A549 (cell line): ENCODE measurements around the gene RPS25.

Experiments
- CBX2 ChIP-seq: fragments of 200-600 bp; sonication (generic); IDR thresholded peaks from 2 replicates; pipeline ENCODE4 v1.6.1; 2016; ENCODE audit warnings: low read depth, mild to moderate bottlenecking, borderline replicate concordance
- CEBPB ChIP-seq, 2 experiments: fragments of >200 bp in 1 of 2; sonication (Bioruptor Twin) in 1 of 2; formaldehyde crosslinking in 1 of 2; IDR thresholded peaks; 2 replicates each; pipeline ENCODE4 v1.6.1; 2012 to 2016
- CTCF ChIP-seq: fragments of >200 bp; sonication (Bioruptor Twin); formaldehyde crosslinking; IDR thresholded peaks from 3 replicates; pipeline ENCODE4 v1.5.1; 2016
- EP300 ChIP-seq, 2 experiments: fragments of >200 bp; sonication (Bioruptor Twin); formaldehyde crosslinking; IDR thresholded peaks; 2 replicates in 1 of 2; 3 replicates in 1 of 2; pipeline ENCODE4 v1.6.1; 2016 to 2017
- KDM5A ChIP-seq: fragments of 200-600 bp; sonication (generic); IDR thresholded peaks from 2 replicates; pipeline ENCODE4 v1.6.1; 2016; ENCODE audit warnings: antibody characterized with exemption, mild to moderate bottlenecking
- POLR2A ChIP-seq: IDR thresholded peaks from 2 replicates; pipeline ENCODE4 v1.6.1; 2012; ENCODE audit warnings: mild to moderate bottlenecking, low read length
- REST ChIP-seq: fragments of 200-600 bp; sonication (generic); IDR thresholded peaks from 2 replicates; pipeline ENCODE4 v1.6.1; 2016; ENCODE audit warnings: antibody characterized with exemption, mild to moderate bottlenecking, moderate library complexity

GRCh38 chr11:119028346-119029068 is 10.4 kb upstream of the RPS25 start:
- TF ChIP-seq CTCF (no peak), KDM5A (no peak), CBX2 (no peak), POLR2A (no peak), EP300 (IDR thresholded peaks at IDR 0.05) (no peak), CEBPB (IDR thresholded peaks at IDR 0.05) (no peak), REST (no peak)
